Thyroid gland (tissue), 4 donors: ENCODE measurements around the gene VLDLR.

ENCODE experiments used
- CTCF ChIP-seq, 6 experiments: fragments of 200-600 bp in 3 of 6; fragments of 450-650 bp in 3 of 6; sonication (generic) in 3 of 6; IDR thresholded peaks; one replicate each; pipeline ENCODE4 v1.5.1; 2016 to 2019; ENCODE audit warnings: antibody characterized with exemption in 6 of 6, mild to moderate bottlenecking in 2 of 6, inconsistent platforms in 1 of 6, moderate library complexity in 1 of 6
- POLR2A ChIP-seq, 2 donors: fragments of 450-650 bp; IDR thresholded peaks; one replicate each; pipeline ENCODE4 v1.6.1; 2017; ENCODE audit warnings: antibody characterized with exemption in 2 of 2, mild to moderate bottlenecking in 2 of 2, moderate library complexity in 1 of 2

DNA sequence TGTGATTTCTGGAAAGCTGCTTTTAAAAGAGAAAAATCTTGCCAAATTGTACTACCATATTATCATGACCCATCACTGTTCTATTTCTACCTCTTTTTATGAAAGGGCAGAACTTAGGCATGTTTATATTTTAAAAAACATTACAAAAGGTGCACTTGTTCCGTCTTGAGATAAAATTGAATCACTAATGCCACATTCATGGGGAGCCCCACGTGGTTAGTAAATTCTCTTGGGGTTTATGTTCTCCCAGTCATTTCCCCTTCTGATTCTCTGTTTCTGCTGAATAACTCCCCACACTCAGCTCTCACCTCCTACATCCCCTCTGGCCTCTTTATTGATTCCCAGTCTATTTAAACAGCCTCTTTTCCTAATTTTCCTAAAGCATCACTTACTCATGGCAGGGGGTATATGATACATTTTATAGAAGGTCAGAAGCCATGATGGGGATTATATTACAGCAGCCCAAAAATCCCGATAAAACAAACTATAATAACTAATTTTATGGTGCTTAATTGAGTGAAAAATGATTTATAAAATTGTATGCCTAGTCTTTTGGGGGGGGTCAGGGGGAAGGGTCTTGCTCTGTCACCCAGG, 19.7 kb upstream of the VLDLR start:
- TF ChIP-seq CTCF (IDR thresholded peaks at IDR 0.05) (no peak), POLR2A (IDR thresholded peaks at IDR 0.05) (no peak)
